Muscle of back (tissue), 11 donors: ENCODE data around the gene HIF1A. TPM values are rescaled to one million over a fixed set of nuclear protein-coding genes. Genes with fewer than 3 reads are reported as not detected.
"Not testable (repeated sequence)": the region's sequence is repeated elsewhere in the genome, so short reads cannot be mapped to it uniquely, and the experiment has no call there.

Source experiments
- DNase-seq, 3 donors: peaks; one replicate each; pipeline versions ENCODE4 v3.0.0 to v3.0.0-alpha.2; 2013
- polyA plus RNA-seq, 10 donors: library from polyadenylated mRNA; unstranded; fragments of 120-200 nt; gene quantifications; one replicate each; pipeline ENCODE4 v1.2.1, GENCODE V29; 2013; ENCODE audit not compliant: insufficient read length in 10 of 10

The HIF1A gene
- polyA plus RNA-seq, 10 donors: 54.2 to 77.7 (median 69.7) TPM

- no peak for DNase-seq
These were observed 10.9 kb downstream of the HIF1A start for GRCh38 chr14:61706096-61706690.

- DNase-seq: not testable (repeated sequence)
These were observed 12.5 kb downstream of the HIF1A start for GRCh38 chr14:61707774-61708173.

GRCh38 chr14:61708693-61709092 lies 13.4 kb downstream of the HIF1A start:
- not testable (repeated sequence) for DNase-seq

- DNase-seq: no peak
These were observed 15.8 kb downstream of the HIF1A start for GRCh38 chr14:61710853-61711817.

GRCh38 chr14:61712137-61712536 lies 16.8 kb downstream of the HIF1A start:
- DNase-seq: no peak

GRCh38 chr14:61713724-61714437 lies 18.6 kb downstream of the HIF1A start:
- DNase-seq: no peak

GRCh38 chr14:61716956-61717355 lies 21.6 kb downstream of the HIF1A start:
- no peak for DNase-seq

GRCh38 chr14:61718039-61718438 lies 22.7 kb downstream of the HIF1A start:
- no peak for DNase-seq

GRCh38 chr14:61719344-61720293 lies 24.3 kb downstream of the HIF1A start:
- peak in 1 of 3 donors; percentile 5 for DNase-seq

- peak in 1 of 3 donors; percentile 7 for DNase-seq
These were observed 25.0 kb downstream of the HIF1A start for GRCh38 chr14:61720294-61720661.

GRCh38 chr14:61720741-61721140 lies 25.4 kb downstream of the HIF1A start:
- no peak for DNase-seq

- no peak for DNase-seq
These were observed 28.8 kb downstream of the HIF1A start for GRCh38 chr14:61724133-61724532.

- no peak for DNase-seq
These were observed 31.7 kb downstream of the HIF1A start for GRCh38 chr14:61726778-61727658.

- peak in 1 of 3 donors; percentile 30 for DNase-seq
These were observed 35.6 kb downstream of the HIF1A start for GRCh38 chr14:61730756-61731373.

GRCh38 chr14:61733972-61734371 lies 38.7 kb downstream of the HIF1A start:
- no peak for DNase-seq

- DNase-seq: no peak
These were observed 41.4 kb downstream of the HIF1A start for GRCh38 chr14:61736751-61737150.

GRCh38 chr14:61737915-61738314 lies 42.6 kb downstream of the HIF1A start:
- no peak for DNase-seq

GRCh38 chr14:61739133-61739532 lies 43.8 kb downstream of the HIF1A start:
- DNase-seq: no peak

GRCh38 chr14:61742371-61742770 lies 47.1 kb downstream of the HIF1A start:
- no peak for DNase-seq

- no peak for DNase-seq
These were observed 48.9 kb downstream of the HIF1A start for GRCh38 chr14:61744238-61744637.
